A375 (cell line): ENCODE data around the gene HES2. TPM values are rescaled to one million over a fixed set of nuclear protein-coding genes. Genes with fewer than 3 reads are reported as not detected.

Experiments
- small RNA-seq: library from RNA; depleted of rRNA; stranded (forward); fragments of <200 nt; gene quantifications from one replicate; pipeline ENCODE3, GENCODE V24; 2014
- total RNA-seq: library from RNA; depleted of rRNA; stranded (reverse); fragments of >200 nt; shearing (Covaris generic); gene quantifications from 2 replicates; pipeline ENCODE4 v1.2.3, GENCODE V29; 2014; rRNA removed

HES2 gene, protein sequence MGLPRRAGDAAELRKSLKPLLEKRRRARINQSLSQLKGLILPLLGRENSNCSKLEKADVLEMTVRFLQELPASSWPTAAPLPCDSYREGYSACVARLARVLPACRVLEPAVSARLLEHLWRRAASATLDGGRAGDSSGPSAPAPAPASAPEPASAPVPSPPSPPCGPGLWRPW
- total RNA-seq: 0.68 and 2.0 TPM in 2 replicates

GRCh38 chr1:6419804-6420453 lies at the start of gene HES2:
Gene HES2, minus strand, starts transcription at chr1:6419919. Its CDS starts 99 bp downstream, at chr1:6419820.

DNA sequence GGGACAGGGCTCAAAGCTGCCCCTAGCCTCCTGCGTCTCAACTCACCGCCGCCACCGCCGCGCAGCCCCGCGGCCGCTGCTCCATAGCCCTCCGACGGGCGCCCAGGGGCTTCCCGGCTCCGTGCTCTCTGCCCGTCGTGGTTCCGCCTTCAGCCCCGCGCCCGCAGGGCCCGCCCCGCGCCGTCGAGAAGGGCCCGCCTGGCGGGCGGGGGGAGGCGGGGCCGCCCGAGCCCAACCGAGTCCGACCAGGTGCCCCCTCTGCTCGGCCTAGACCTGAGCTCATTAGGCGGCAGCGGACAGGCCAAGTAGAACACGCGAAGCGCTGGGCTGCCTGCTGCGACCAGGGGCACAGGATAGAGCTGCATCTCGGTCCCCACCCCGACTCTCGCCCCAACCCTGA lies 46.3 kb upstream of the HES2 start, which contains the start of gene TNFRSF25:
Gene TNFRSF25 (minus strand): TSS at position 151 of the 400 bp plus-strand sequence. CDS start 66 bp downstream, at position 85.

DNA sequence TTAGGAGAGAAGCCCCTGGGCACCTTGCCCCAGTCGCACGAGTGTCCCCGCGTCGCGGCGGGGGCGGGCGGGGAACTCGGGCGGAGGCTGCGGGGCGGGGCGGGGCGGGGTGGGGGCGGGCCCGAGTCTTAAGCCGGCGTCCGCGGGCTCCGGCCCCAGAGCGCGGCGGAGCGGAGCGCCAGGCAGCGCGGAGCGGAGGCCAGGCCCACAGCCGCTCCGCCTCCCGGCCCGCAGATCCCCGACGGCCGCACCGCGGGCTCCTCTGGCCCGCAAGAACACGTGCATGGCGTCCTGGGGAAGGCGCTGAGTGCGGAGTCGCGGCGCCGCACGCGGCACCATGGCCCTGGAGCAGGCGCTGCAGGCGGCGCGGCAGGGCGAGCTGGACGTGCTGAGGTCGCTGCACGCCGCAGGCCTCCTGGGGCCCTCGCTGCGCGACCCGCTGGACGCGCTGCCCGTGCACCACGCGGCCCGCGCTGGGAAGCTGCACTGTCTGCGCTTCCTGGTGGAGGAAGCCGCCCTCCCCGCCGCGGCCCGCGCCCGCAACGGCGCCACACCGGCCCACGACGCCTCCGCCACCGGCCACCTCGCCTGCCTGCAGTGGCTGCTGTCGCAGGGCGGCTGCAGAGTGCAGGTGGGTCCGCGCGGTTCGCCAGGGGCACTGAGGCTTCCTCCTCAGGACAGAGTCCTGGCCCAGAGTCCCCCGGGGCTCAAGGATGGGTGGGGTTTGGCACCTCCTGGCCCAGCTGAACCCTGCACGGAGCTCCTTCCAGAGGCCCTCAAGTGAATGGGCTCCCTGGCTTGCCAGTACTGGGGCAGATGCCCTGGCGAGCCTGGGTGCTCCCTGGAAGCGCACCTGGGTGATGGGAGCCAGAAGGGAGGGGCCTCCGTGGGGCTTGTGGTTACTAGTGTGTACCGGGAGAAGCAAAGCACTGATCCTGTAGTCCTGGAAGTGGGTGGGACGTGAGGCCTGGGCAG lies 5.2 kb upstream of the HES2 start, which contains the start of gene ESPN:
Gene ESPN (plus strand): TSS at position 158 of the 975 bp plus-strand sequence. CDS start 180 bp downstream, at position 338.

DNA sequence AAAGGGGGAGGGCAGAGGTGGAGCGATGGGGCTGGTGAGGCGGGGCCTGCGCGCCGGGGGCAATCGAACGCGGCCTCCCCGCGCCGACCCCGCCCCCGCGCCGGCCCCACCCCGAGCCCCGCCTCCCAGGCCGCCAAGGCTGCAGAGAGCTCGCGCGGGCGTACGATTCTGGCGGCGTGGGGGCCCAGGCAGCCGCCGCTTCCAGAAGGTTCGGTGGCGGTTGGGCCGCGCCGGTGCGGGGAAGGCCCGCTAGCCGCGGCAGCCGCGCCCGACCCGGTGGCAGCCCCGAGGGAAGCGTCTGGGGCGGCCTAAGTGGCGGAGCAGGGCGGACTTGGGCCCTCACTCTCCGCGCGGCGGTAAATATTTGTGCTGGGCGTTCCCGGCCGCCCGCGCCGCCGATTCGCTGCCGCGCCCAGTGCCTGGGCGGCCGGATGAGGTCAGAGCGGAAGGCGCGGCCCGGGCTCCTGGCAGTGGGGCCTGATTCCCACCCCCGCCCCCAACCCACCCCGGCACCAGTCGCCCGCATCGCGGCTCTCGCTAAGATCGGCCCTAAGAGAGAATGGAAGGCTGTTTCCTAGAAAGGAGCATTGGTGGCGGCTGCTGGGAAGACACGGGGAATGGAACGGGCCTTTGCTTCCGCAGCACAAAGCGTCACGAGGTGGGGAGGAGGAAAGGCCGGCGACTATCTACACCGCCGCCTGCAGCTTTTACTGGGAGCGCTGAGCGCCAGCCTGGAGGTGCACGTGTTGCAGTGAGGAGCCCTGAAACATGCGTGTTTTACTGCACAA lies 26.1 kb downstream of the HES2 start, which contains the start of gene ACOT7:
Gene ACOT7 (minus strand): TSS at position 368 of the 788 bp plus-strand sequence. CDS start 368 bp downstream, outside the sequence.

Small RNA genes within 50 kb of the gene (small RNA-seq; reads per million reads assigned to genes)
- not detected for gene MIR4252

Other genes with a start within 250 kb of the HES2 start
- gene CHD5, start 239.6 kb downstream of the HES2 start, total RNA-seq: 0.24 and 0.38 TPM in 2 replicates
- 247 and 271 TPM in 2 replicates for gene RPL22, start 220.3 kb downstream of the HES2 start, total RNA-seq
- gene RNF207, start 213.8 kb downstream of the HES2 start, total RNA-seq: 11.7 and 19.2 TPM in 2 replicates
- 48.7 and 49.2 TPM in 2 replicates for gene ICMT, start 184.0 kb downstream of the HES2 start, total RNA-seq
- not detected in 2 replicates for gene HES3, start 175.7 kb downstream of the HES2 start, total RNA-seq
- 26.1 and 29.0 TPM in 2 replicates for gene GPR153, start 158.8 kb downstream of the HES2 start, total RNA-seq
- 166 and 192 TPM in 2 replicates for gene ACOT7, start 26.2 kb downstream of the HES2 start, total RNA-seq
- gene ESPN, start 4.9 kb upstream of the HES2 start, total RNA-seq: 12.2 and 15.3 TPM in 2 replicates
- 28.0 and 28.6 TPM in 2 replicates for gene TNFRSF25, start 46.3 kb upstream of the HES2 start, total RNA-seq
- 39.9 and 40.2 TPM in 2 replicates for gene PLEKHG5, start 71.7 kb upstream of the HES2 start, total RNA-seq
- gene NOL9, start 134.6 kb upstream of the HES2 start, total RNA-seq: 27.9 and 31.2 TPM in 2 replicates
- 0.04 TPM in 1 of 2 replicates, not detected in the other for gene TAS1R1, start 135.4 kb upstream of the HES2 start, total RNA-seq
- 20.4 and 23.1 TPM in 2 replicates for gene ZBTB48, start 160.1 kb upstream of the HES2 start, total RNA-seq
- gene KLHL21, start 182.9 kb upstream of the HES2 start, total RNA-seq: 121 and 127 TPM in 2 replicates
- gene PHF13, start 193.8 kb upstream of the HES2 start, total RNA-seq: 9.2 and 11.1 TPM in 2 replicates
- 30.5 and 30.7 TPM in 2 replicates for gene THAP3, start 204.9 kb upstream of the HES2 start, total RNA-seq